ENCODE measurements around the gene PAK3.

Gene PAK3

GRCh38 chrX:111265486-111265885, 169.5 kb downstream of the PAK3 start:
- DNase-seq = no peak

- no peak for DNase-seq
These were observed 172.5 kb downstream of the PAK3 start for GRCh38 chrX:111268506-111268905.

DNA sequence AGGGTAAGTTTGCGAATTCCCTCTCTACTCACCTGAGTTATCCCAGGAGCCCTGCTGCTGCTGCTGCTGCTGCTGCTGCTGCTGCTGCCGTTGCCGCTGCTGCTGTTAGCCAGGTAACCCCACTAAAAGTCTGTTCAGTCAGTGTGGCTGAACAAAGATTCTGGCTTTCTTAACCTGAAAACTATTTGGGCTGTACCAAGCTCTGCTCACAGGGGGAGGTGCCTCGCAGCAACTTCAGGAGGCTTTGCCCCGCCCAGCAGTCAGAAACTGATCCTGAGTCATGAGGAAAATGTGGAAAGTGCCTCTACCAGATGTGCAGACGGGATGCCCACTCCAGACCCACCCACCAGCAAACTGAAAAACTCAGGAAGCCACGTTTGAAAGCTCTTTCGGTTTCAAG, 174.3 kb downstream of the PAK3 start, which contains the start of gene CAPN6:
CAPN6 (minus strand) TSS at position 145 of the 400 bp plus-strand sequence. CDS start 6,547 bp downstream, outside the sequence.
- DNase-seq = no peak
